ENCODE measurements around the gene ANHX. TPM values are rescaled to one million over a fixed set of nuclear protein-coding genes. Genes with fewer than 3 reads are reported as not detected.

Gene ANHX
- total RNA-seq, 1 experiment from 2014 or later = not detected

- Histone ChIP-seq H4K20me1 (ENCODE audit: insufficient read depth) (no peaks in the 10 kb centered on the region), H3K9me3 (ENCODE audit: insufficient read depth, low read depth) (no peaks in the 10 kb centered on the region), H3K27ac (no peak overlapping the region), H3K4me1 (replicated peaks; ENCODE audit: insufficient read depth) (no peaks in the 10 kb centered on the region), H3K36me3 (ENCODE audit: low read depth) (no peaks in the 10 kb centered on the region), H3F3A (ENCODE audit: insufficient read depth, low read depth) (no peaks in the 10 kb centered on the region), H2AFZ (no peak overlapping the region), H3K4me3 (no peak overlapping the region), H3K9me2 (ENCODE audit: insufficient read depth) (no peaks in the 10 kb centered on the region), H3K27me3 (ENCODE audit: insufficient read depth, low read depth) (no peaks in the 10 kb centered on the region), H3K79me2 (ENCODE audit: low read depth) (no peaks in the 10 kb centered on the region), H3K4me2 (no peak overlapping the region)
- intact Hi-C loops (cut with micrococcal nuclease; ENCODE audit: unreplicated experiment) = no loop called here
- POLR2A ChIA-PET (ENCODE audit: unreplicated experiment) = no interaction called here
- BruUV-seq (replicated peaks) = no TSS peak
- CTCF ChIA-PET = no interaction called here
- no peak for DNase-seq
- TF ChIP-seq EZH2 (IDR thresholded peaks at IDR 0.05; ENCODE audit: low read depth) (no peak), CTCF (conservative IDR thresholded peaks at IDR 0.05) (no peak)
Observed at GRCh38 chr12:133234971-133235370, 706 bp downstream of the ANHX start.

GRCh38 chr12:133233993-133234564 lies 1.6 kb downstream of the ANHX start:
- H3K4me3 ChIP-seq = no peak overlapping the region
- no peaks in the 10 kb centered on the region for H3K36me3 ChIP-seq (ENCODE audit: low read depth)
- no peaks in the 10 kb centered on the region for H3F3A ChIP-seq (ENCODE audit: insufficient read depth, low read depth)
- no peak for TF ChIP-seq CTCF (conservative IDR thresholded peaks at IDR 0.05)
- no peak for TF ChIP-seq EZH2 (IDR thresholded peaks at IDR 0.05; ENCODE audit: low read depth)
- no peak for DNase-seq
- H3K4me2 ChIP-seq = no peak overlapping the region
- no peaks in the 10 kb centered on the region for H4K20me1 ChIP-seq (ENCODE audit: insufficient read depth)
- no TSS peak for BruUV-seq (replicated peaks)
- H3K4me1 ChIP-seq (replicated peaks; ENCODE audit: insufficient read depth) = no peaks in the 10 kb centered on the region
- no peak overlapping the region for H2AFZ ChIP-seq
- ChIA-PET POLR2A (ENCODE audit: unreplicated experiment) (no interaction called here), CTCF (no interaction called here)
- no peaks in the 10 kb centered on the region for H3K9me3 ChIP-seq (ENCODE audit: insufficient read depth, low read depth)
- H3K27me3 ChIP-seq (ENCODE audit: insufficient read depth, low read depth) = no peaks in the 10 kb centered on the region
- H3K79me2 ChIP-seq (ENCODE audit: low read depth) = no peaks in the 10 kb centered on the region
- no peaks in the 10 kb centered on the region for H3K9me2 ChIP-seq (ENCODE audit: insufficient read depth)
- intact Hi-C loops (cut with micrococcal nuclease; ENCODE audit: unreplicated experiment) = no loop called here
- no peak overlapping the region for H3K27ac ChIP-seq

GRCh38 chr12:133233006-133233405 lies 2.7 kb downstream of the ANHX start:
- intact Hi-C loops (cut with micrococcal nuclease; ENCODE audit: unreplicated experiment) = no loop called here
- Histone ChIP-seq H3K27me3 (ENCODE audit: insufficient read depth, low read depth) (no peaks in the 10 kb centered on the region), H3F3A (ENCODE audit: insufficient read depth, low read depth) (no peaks in the 10 kb centered on the region), H4K20me1 (ENCODE audit: insufficient read depth) (no peaks in the 10 kb centered on the region), H3K4me2 (no peak overlapping the region), H3K9me3 (ENCODE audit: insufficient read depth, low read depth) (no peaks in the 10 kb centered on the region), H3K36me3 (ENCODE audit: low read depth) (no peaks in the 10 kb centered on the region), H3K27ac (no peak overlapping the region), H2AFZ (no peak overlapping the region), H3K79me2 (ENCODE audit: low read depth) (no peaks in the 10 kb centered on the region), H3K4me1 (replicated peaks; ENCODE audit: insufficient read depth) (no peaks in the 10 kb centered on the region), H3K4me3 (no peak overlapping the region), H3K9me2 (ENCODE audit: insufficient read depth) (no peaks in the 10 kb centered on the region)
- DNase-seq = no peak
- POLR2A ChIA-PET (ENCODE audit: unreplicated experiment) = no interaction called here
- no peak for TF ChIP-seq CTCF (conservative IDR thresholded peaks at IDR 0.05)
- no peak for TF ChIP-seq EZH2 (IDR thresholded peaks at IDR 0.05; ENCODE audit: low read depth)
- no TSS peak for BruUV-seq (replicated peaks)
- CTCF ChIA-PET = no interaction called here

Measured in PC-9 (cell line).